SK-N-SH treated with all-trans-retinoic acid at 6 μM for 48 hours (cell line): ENCODE measurements around the gene AGBL3.
A peak's percentile ranks its signal among the peaks of the same experiment; 100 is the strongest.

Experiments used
- ATAC-seq: fragments of 200-7000 bp; cut with Tn5 transposase; 3 replicates; pipeline ENCODE4 v1.9.1; 2020; ENCODE audit warnings: mild to moderate bottlenecking, moderate library complexity
- ARNTL ChIP-seq: fragments of 450-650 bp; formaldehyde crosslinking; IDR thresholded peaks from 2 replicates; pipeline ENCODE4 v1.5.0; 2020; ENCODE audit warnings: low read depth, mild to moderate bottlenecking, moderate library complexity, borderline replicate concordance
- BACH2 ChIP-seq: fragments of 250-450 bp; sonication (Bioruptor Pico); IDR thresholded peaks from 2 replicates; pipeline ENCODE4 v1.9.0; 2021; ENCODE audit warnings: mild to moderate bottlenecking, borderline replicate concordance
- CSDC2 ChIP-seq: fragments of 250-450 bp; sonication (Bioruptor Pico); IDR thresholded peaks from 2 replicates; pipeline ENCODE4 v1.5.0; 2020; ENCODE audit warnings: mild to moderate bottlenecking, moderate library complexity
- ESRRG ChIP-seq: fragments of 250-450 bp; sonication (Bioruptor Pico); IDR thresholded peaks from 2 replicates; pipeline ENCODE4 v1.6.1; 2021; ENCODE audit warnings: mild to moderate bottlenecking
- GLIS3 ChIP-seq: fragments of 250-450 bp; sonication (Bioruptor Pico); IDR thresholded peaks from 2 replicates; pipeline ENCODE4 v1.5.0; 2020; ENCODE audit warnings: mild to moderate bottlenecking, moderate library complexity
- ISL1 ChIP-seq: fragments of 250-450 bp; sonication (Bioruptor Pico); IDR thresholded peaks from 2 replicates; pipeline ENCODE4 v2.1.2; 2022; ENCODE audit warnings: mild to moderate bottlenecking, moderate library complexity
- PPARA ChIP-seq: fragments of 250-450 bp; sonication (Bioruptor Pico); IDR thresholded peaks from 2 replicates; pipeline ENCODE4 v1.5.0; 2020; ENCODE audit warnings: mild to moderate bottlenecking, borderline replicate concordance
- TCF4 ChIP-seq: fragments of 250-450 bp; sonication (Bioruptor Pico); IDR thresholded peaks from 2 replicates; pipeline ENCODE4 v1.8.0; 2021; ENCODE audit warnings: mild to moderate bottlenecking, moderate library complexity, borderline replicate concordance
- TOX ChIP-seq: fragments of 250-450 bp; sonication (Bioruptor Pico); IDR thresholded peaks from 2 replicates; pipeline ENCODE4 v1.8.0; 2021; ENCODE audit warnings: mild to moderate bottlenecking, moderate library complexity, borderline replicate concordance
- ZC3H10 ChIP-seq: fragments of 250-450 bp; sonication (Bioruptor Pico); IDR thresholded peaks from 2 replicates; pipeline ENCODE4 v1.5.1; 2021; ENCODE audit warnings: mild to moderate bottlenecking, moderate library complexity
- ZFP3 ChIP-seq: fragments of 250-450 bp; sonication (Bioruptor Pico); IDR thresholded peaks from 2 replicates; pipeline ENCODE4 v1.5.0; 2020; ENCODE audit warnings: mild to moderate bottlenecking, moderate library complexity
- ZFP30 ChIP-seq: fragments of 450-650 bp; formaldehyde crosslinking; IDR thresholded peaks from 2 replicates; pipeline ENCODE4 v1.5.0; 2022; ENCODE audit warnings: mild to moderate bottlenecking, moderate library complexity
- ZNF565 ChIP-seq: fragments of 450-650 bp; formaldehyde crosslinking; conservative IDR thresholded peaks from 2 replicates; pipeline ENCODE4 v1.5.0; 2020; ENCODE audit warnings: low read depth, mild to moderate bottlenecking, moderate library complexity
- ZNF70 ChIP-seq: fragments of 450-650 bp; formaldehyde crosslinking; IDR thresholded peaks from 2 replicates; pipeline ENCODE4 v1.5.0; 2020; ENCODE audit warnings: mild to moderate bottlenecking, moderate library complexity
- ZNF8 ChIP-seq: fragments of 450-650 bp; formaldehyde crosslinking; IDR thresholded peaks from 2 replicates; pipeline ENCODE4 v1.5.0; 2020; ENCODE audit warnings: mild to moderate bottlenecking, moderate library complexity
- TF ChIP-seq, protein P1 (sequence below): fragments of 250-450 bp; sonication (Bioruptor Pico); IDR thresholded peaks from 2 replicates; pipeline ENCODE4 v1.5.1; 2021; ENCODE audit warnings: mild to moderate bottlenecking, moderate library complexity
- TF ChIP-seq, protein P2 (sequence below): fragments of 250-450 bp; sonication (Bioruptor Pico); IDR thresholded peaks from 2 replicates; pipeline ENCODE4 v1.5.0; 2020; ENCODE audit warnings: mild to moderate bottlenecking, moderate library complexity
- TF ChIP-seq, protein P3 (sequence below): fragments of 250-450 bp; sonication (Bioruptor Pico); IDR thresholded peaks from 2 replicates; pipeline ENCODE4 v1.5.1; 2020; ENCODE audit warnings: low read depth, mild to moderate bottlenecking, moderate library complexity
- TF ChIP-seq, protein P4 (sequence below): fragments of 250-450 bp; sonication (Bioruptor Pico); IDR thresholded peaks from 2 replicates; pipeline ENCODE4 v1.8.0; 2020; ENCODE audit warnings: mild to moderate bottlenecking, moderate library complexity, borderline replicate concordance

AGBL3 gene

DNA sequence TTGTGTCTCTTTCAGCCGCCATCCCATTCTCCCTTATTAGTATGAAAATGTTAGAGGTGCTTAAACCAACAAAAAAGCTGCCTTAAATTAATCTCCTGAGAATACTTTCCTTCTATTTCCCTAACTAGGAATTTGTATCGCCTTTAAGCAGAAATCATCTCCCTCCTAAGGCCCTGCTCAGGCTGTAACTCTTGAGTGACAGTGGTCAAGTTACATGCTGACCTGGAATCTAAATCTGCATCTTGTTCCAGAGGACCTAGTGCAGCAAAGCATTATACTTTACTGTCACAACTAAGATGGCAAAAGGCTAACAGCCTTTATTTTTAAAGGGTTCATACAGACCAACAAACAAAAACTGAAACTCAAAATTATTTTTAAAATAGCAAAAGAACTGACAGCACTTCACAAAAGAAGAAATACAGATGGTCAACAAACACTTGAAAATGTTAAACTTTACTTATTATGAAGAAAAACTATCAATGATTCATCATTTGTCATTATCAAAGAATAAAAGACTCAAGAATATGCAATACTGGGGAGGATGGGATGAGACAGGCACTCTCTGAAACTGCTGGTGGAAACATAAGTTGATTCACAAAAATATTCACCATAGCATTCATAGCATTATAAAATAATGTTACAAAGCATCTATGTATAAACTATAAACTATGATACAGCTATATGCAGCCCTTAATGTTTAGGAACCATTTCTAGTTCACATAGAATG lies 173.2 kb downstream of the AGBL3 start (continued):
- TF ChIP-seq, protein P1, sequence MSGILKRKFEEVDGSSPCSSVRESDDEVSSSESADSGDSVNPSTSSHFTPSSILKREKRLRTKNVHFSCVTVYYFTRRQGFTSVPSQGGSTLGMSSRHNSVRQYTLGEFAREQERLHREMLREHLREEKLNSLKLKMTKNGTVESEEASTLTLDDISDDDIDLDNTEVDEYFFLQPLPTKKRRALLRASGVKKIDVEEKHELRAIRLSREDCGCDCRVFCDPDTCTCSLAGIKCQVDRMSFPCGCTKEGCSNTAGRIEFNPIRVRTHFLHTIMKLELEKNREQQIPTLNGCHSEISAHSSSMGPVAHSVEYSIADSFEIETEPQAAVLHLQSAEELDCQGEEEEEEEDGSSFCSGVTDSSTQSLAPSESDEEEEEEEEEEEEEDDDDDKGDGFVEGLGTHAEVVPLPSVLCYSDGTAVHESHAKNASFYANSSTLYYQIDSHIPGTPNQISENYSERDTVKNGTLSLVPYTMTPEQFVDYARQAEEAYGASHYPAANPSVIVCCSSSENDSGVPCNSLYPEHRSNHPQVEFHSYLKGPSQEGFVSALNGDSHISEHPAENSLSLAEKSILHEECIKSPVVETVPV (CRISPR knock-in tag): no peak

DNA sequence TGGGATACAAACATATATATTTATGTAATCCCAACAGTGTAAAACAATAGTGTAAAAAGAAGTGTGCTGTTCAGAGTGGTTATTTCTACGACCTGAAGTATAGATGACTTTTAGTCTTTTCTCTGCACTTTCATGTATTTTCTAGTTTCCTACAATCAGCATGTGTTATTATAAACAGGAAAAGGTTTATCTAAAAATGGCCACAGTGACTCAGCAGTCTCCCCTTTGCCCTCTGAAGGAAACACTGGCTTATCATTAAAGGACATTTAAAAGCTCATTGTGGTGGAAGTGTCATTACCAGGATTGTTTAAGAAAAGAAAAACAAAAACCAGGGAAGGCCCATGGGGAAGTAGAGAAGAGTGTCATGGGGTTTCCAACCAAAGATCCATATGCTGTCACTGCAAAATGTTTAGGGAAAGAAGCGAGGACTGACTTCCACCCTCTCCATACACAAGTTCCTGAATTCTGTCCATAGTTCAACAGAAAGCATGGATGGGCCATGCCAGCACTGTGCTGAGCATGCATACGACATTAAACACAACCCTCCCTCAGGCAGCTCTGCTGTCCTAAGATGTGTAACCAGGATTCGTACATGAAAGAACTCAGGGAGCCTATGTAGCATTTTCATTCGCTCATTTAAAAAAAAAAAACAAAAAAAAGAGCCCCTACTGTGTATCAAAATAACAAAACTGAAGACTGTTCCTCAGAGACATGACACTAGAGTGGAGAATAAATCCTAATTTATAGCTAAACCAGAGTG lies 174.0 kb downstream of the AGBL3 start:
- ATAC-seq: peak; percentile 9
- TF ChIP-seq ZFP3 (CRISPR knock-in tag) (no peak), ZFP30 (CRISPR knock-in tag) (no peak), ARNTL (CRISPR knock-in tag) (no peak), ZNF70 (no peak), ESRRG (CRISPR knock-in tag) (no peak), PPARA (CRISPR knock-in tag) (no peak), ZNF8 (CRISPR knock-in tag) (no peak), CSDC2 (CRISPR knock-in tag) (no peak), BACH2 (no peak), TOX (no peak), ZC3H10 (no peak)
- TF ChIP-seq, protein P1 (CRISPR knock-in tag): no peak
- TF ChIP-seq, protein P2, sequence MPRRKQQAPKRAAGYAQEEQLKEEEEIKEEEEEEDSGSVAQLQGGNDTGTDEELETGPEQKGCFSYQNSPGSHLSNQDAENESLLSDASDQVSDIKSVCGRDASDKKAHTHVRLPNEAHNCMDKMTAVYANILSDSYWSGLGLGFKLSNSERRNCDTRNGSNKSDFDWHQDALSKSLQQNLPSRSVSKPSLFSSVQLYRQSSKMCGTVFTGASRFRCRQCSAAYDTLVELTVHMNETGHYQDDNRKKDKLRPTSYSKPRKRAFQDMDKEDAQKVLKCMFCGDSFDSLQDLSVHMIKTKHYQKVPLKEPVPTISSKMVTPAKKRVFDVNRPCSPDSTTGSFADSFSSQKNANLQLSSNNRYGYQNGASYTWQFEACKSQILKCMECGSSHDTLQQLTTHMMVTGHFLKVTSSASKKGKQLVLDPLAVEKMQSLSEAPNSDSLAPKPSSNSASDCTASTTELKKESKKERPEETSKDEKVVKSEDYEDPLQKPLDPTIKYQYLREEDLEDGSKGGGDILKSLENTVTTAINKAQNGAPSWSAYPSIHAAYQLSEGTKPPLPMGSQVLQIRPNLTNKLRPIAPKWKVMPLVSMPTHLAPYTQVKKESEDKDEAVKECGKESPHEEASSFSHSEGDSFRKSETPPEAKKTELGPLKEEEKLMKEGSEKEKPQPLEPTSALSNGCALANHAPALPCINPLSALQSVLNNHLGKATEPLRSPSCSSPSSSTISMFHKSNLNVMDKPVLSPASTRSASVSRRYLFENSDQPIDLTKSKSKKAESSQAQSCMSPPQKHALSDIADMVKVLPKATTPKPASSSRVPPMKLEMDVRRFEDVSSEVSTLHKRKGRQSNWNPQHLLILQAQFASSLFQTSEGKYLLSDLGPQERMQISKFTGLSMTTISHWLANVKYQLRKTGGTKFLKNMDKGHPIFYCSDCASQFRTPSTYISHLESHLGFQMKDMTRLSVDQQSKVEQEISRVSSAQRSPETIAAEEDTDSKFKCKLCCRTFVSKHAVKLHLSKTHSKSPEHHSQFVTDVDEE (CRISPR knock-in tag): no peak
- TF ChIP-seq, protein P3, sequence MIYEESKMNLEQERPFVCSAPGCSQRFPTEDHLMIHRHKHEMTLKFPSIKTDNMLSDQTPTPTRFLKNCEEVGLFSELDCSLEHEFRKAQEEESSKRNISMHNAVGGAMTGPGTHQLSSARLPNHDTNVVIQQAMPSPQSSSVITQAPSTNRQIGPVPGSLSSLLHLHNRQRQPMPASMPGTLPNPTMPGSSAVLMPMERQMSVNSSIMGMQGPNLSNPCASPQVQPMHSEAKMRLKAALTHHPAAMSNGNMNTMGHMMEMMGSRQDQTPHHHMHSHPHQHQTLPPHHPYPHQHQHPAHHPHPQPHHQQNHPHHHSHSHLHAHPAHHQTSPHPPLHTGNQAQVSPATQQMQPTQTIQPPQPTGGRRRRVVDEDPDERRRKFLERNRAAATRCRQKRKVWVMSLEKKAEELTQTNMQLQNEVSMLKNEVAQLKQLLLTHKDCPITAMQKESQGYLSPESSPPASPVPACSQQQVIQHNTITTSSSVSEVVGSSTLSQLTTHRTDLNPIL (CRISPR knock-in tag): no peak
- TF ChIP-seq, protein P4, sequence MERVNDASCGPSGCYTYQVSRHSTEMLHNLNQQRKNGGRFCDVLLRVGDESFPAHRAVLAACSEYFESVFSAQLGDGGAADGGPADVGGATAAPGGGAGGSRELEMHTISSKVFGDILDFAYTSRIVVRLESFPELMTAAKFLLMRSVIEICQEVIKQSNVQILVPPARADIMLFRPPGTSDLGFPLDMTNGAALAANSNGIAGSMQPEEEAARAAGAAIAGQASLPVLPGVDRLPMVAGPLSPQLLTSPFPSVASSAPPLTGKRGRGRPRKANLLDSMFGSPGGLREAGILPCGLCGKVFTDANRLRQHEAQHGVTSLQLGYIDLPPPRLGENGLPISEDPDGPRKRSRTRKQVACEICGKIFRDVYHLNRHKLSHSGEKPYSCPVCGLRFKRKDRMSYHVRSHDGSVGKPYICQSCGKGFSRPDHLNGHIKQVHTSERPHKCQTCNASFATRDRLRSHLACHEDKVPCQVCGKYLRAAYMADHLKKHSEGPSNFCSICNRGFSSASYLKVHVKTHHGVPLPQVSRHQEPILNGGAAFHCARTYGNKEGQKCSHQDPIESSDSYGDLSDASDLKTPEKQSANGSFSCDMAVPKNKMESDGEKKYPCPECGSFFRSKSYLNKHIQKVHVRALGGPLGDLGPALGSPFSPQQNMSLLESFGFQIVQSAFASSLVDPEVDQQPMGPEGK (CRISPR knock-in tag): no peak

DNA sequence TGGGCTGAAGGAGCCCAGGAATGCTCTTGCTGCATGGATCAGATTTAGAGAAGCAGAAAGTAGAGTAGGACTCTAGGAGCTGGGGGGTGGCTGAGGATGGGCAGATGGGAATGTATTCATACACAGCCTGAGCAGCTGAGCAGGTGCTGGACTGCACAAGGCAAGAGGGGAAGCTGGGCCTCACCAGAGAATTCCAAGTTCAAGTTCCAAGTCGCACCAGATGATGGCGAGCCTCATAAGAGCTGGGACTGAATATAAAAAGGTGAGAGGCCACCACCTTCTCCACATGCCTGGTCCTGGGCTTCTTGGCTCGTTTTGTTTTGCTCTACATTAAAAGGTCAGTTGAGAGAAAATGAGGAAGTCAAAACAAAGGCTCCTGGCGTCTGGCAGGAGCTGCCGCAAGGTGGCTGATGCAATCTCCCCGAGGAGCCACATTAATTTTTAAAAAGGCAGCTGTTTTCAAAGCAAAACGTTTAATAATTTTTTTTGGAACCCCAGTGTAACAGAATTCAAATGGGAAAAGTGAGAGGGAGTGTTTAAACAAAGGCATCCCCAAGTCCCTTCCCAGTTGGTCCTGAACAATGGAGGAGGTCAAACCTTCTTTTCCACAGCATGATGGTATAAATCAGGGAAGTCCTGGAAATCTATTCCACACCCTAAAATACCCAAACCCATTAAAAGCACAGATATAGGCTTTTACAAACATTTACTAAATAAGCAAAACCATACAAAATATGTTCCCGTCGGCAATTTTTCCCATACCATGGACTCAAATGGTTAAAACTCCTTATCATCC lies 174.7 kb downstream of the AGBL3 start:
- ATAC-seq: no peak
- no peak for TF ChIP-seq BACH2
- TF ChIP-seq ZFP30 (CRISPR knock-in tag): no peak
- no peak for TF ChIP-seq TCF4 (CRISPR knock-in tag)
- no peak for TF ChIP-seq ZNF70
- no peak for TF ChIP-seq CSDC2 (CRISPR knock-in tag)
- TF ChIP-seq ZFP3 (CRISPR knock-in tag): no peak
- TF ChIP-seq, protein P4 (CRISPR knock-in tag): no peak
- TF ChIP-seq ZNF8 (CRISPR knock-in tag): no peak
- no peak for TF ChIP-seq GLIS3 (CRISPR knock-in tag)
- no peak for TF ChIP-seq ZNF565 (CRISPR knock-in tag)
- no peak for TF ChIP-seq ISL1 (CRISPR knock-in tag)
- TF ChIP-seq ESRRG (CRISPR knock-in tag): no peak
